ENCODE measurements around the gene CTAG1B.
"Not testable (repeated sequence)": the region's sequence is repeated elsewhere in the genome, so short reads cannot be mapped to it uniquely, and the experiment has no call there.

GRCh38 chrX:154628960-154629359 is 9.9 kb upstream of the CTAG1B start:
- TF ChIP-seq CTCF (IDR thresholded peaks at IDR 0.05; ENCODE audit: low read length); EZH2 (IDR thresholded peaks at IDR 0.05; ENCODE audit: borderline replicate concordance, low read length): not testable (repeated sequence)

All from OCI-LY1 (cell line).